OCI-LY7 (cell line): ENCODE measurements around the gene NDC1.
A peak's percentile ranks its signal among the peaks of the same experiment; 100 is the strongest.

Experiments used
- EZH2phosphoT487 ChIP-seq: fragments of 200-600 bp; sonication (generic); IDR thresholded peaks from 2 replicates; pipeline ENCODE4 v1.6.1; 2018; ENCODE audit warnings: low read depth, borderline replicate concordance, mild to moderate bottlenecking, mixed run types, antibody characterized with exemption, low read length, moderate library complexity, mixed read lengths
- TF ChIP-seq, protein P1 (sequence below): fragments of 200-600 bp; sonication (generic); conservative IDR thresholded peaks from 2 replicates; pipeline ENCODE4 v1.5.1; 2014; ENCODE audit warnings: mild to moderate bottlenecking, antibody characterized with exemption, low read length, moderate library complexity, mixed read lengths

GRCh38 chr1:53826367-53826766 lies 11.7 kb downstream of the NDC1 start:
- TF ChIP-seq, protein P1, sequence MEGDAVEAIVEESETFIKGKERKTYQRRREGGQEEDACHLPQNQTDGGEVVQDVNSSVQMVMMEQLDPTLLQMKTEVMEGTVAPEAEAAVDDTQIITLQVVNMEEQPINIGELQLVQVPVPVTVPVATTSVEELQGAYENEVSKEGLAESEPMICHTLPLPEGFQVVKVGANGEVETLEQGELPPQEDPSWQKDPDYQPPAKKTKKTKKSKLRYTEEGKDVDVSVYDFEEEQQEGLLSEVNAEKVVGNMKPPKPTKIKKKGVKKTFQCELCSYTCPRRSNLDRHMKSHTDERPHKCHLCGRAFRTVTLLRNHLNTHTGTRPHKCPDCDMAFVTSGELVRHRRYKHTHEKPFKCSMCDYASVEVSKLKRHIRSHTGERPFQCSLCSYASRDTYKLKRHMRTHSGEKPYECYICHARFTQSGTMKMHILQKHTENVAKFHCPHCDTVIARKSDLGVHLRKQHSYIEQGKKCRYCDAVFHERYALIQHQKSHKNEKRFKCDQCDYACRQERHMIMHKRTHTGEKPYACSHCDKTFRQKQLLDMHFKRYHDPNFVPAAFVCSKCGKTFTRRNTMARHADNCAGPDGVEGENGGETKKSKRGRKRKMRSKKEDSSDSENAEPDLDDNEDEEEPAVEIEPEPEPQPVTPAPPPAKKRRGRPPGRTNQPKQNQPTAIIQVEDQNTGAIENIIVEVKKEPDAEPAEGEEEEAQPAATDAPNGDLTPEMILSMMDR, result peak; percentile 61
- no peak for TF ChIP-seq EZH2phosphoT487
